H1 (cell line): Measurements from ENCODE around the gene RIMS1. TPM values are rescaled to one million over a fixed set of nuclear protein-coding genes. Genes with fewer than 3 reads are reported as not detected.

Source experiments
- CTCF ChIA-PET: fragments of 300-600 bp; sonication (Branson Sonifier 250); formaldehyde crosslinking; loops from one replicate; lab custom pipeline; 2021; ENCODE audit not compliant: partially characterized antibody; lab: Charles Lee
- POLR2A ChIA-PET: fragments of 300-600 bp; sonication (Branson Sonifier 250); formaldehyde crosslinking; loops from one replicate; lab custom pipeline; 2021; ENCODE audit warnings: inconsistent platforms; ENCODE audit not compliant: partially characterized antibody; lab: Charles Lee
- DNase-seq, 2 experiments: peaks; one replicate each; pipeline versions ENCODE4 v3.0.0 to v3.0.0-alpha.2; 2010 to 2022; ENCODE audit warnings: low spot score in 2 of 2, low read depth in 1 of 2, mixed read lengths in 1 of 2
- FAIRE-seq: peaks from 2 replicates; lab custom pipeline; 2011; peaks lifted over from hg19 to GRCh38; lab: Jason Lieb, UNC
- H2AFZ ChIP-seq: 2 replicates; pipeline ENCODE4 v1.8.1; 2012; ENCODE audit warnings: low read length, inconsistent platforms
- H2AK5ac ChIP-seq: 2 replicates; pipeline ENCODE4 v1.6.1; 2013; ENCODE audit warnings: low read depth, low read length
- H2BK120ac ChIP-seq: replicated peaks from 2 replicates; pipeline ENCODE3; 2013; ENCODE audit warnings: low read depth, low read length, inconsistent platforms
- H2BK12ac ChIP-seq: 2 replicates; pipeline ENCODE4 v1.6.1; 2013; ENCODE audit warnings: low read depth, low read length
- H2BK15ac ChIP-seq: 2 replicates; pipeline ENCODE4 v1.6.1; 2013; ENCODE audit warnings: low read length
- H2BK20ac ChIP-seq: 2 replicates; pipeline ENCODE4 v1.6.1; 2013; ENCODE audit warnings: low read length
- H2BK5ac ChIP-seq: 2 replicates; pipeline ENCODE4 v1.6.1; 2013; ENCODE audit warnings: low read depth, low read length
- H3K14ac ChIP-seq: 2 replicates; pipeline ENCODE4 v1.6.1; 2013; ENCODE audit warnings: inconsistent platforms; ENCODE audit not compliant: insufficient read length
- H3K18ac ChIP-seq: 2 replicates; pipeline ENCODE4 v1.6.1; 2013; ENCODE audit warnings: low read length; ENCODE audit errors: extremely low read depth
- H3K23ac ChIP-seq: 2 replicates; pipeline ENCODE4 v1.6.1; 2013; ENCODE audit warnings: inconsistent platforms; ENCODE audit not compliant: insufficient read length
- H3K23me2 ChIP-seq: 2 replicates; pipeline ENCODE4 v1.6.1; 2013; ENCODE audit warnings: low read depth, low read length
- H3K27ac ChIP-seq: 2 replicates; pipeline ENCODE4 v1.6.1; 2011; ENCODE audit warnings: low read depth, low read length, inconsistent platforms
- H3K27me3 ChIP-seq, 4 experiments: replicated peaks in 1 of 4; 1 replicate in 1 of 4; 2 replicates in 3 of 4; pipeline versions ENCODE4 v1.6.1 to v1.8.1; 2011 to 2013; ENCODE audit warnings: low read length in 3 of 4, mild to moderate bottlenecking in 3 of 4, inconsistent platforms in 2 of 4, mixed read lengths in 2 of 4, moderate library complexity in 1 of 4; ENCODE audit not compliant: control insufficient read depth in 3 of 4, insufficient read depth in 3 of 4; ENCODE audit errors: extremely low read depth in 1 of 4
- H3K36me3 ChIP-seq, 4 experiments: 2 replicates each; pipeline versions ENCODE4 v1.6.1 to v1.8.1; 2011 to 2013; ENCODE audit warnings: mild to moderate bottlenecking in 4 of 4, low read length in 3 of 4, moderate library complexity in 2 of 4, control low read depth in 1 of 4, inconsistent platforms in 1 of 4; ENCODE audit not compliant: insufficient read depth in 4 of 4, control insufficient read depth in 2 of 4
- H3K4ac ChIP-seq: replicated peaks from 2 replicates; pipeline ENCODE3; 2013; ENCODE audit warnings: low read length, low read depth, mixed read lengths, inconsistent platforms; ENCODE audit not compliant: insufficient read length
- H3K4me1 ChIP-seq, 4 experiments: replicated peaks in 1 of 4; 1 replicate in 1 of 4; 2 replicates in 3 of 4; pipeline versions ENCODE4 v1.6.1 to v1.8.1; 2011 to 2013; ENCODE audit warnings: low read length in 3 of 4, inconsistent platforms in 2 of 4, mixed read lengths in 1 of 4; ENCODE audit not compliant: insufficient read depth in 4 of 4, control insufficient read depth in 3 of 4
- H3K4me2 ChIP-seq, 2 experiments: 2 replicates each; pipeline versions ENCODE4 v1.6.1 to v1.8.1; 2011 to 2013; ENCODE audit warnings: low read depth in 2 of 2, low read length in 2 of 2, control low read depth in 1 of 2, inconsistent platforms in 1 of 2, mild to moderate bottlenecking in 1 of 2; ENCODE audit not compliant: insufficient read depth in 1 of 2
- H3K4me3 ChIP-seq, 4 experiments: fragments of 200-600, 300-600 bp in 1 of 4; sonication (generic), shearing (Covaris generic), sonication (Bioruptor Twin) in 1 of 4; 2 replicates each; pipeline versions ENCODE4 v1.5.1 to v1.8.1; 2011 to 2016; ENCODE audit warnings: low read length in 4 of 4, low read depth in 3 of 4, control low read depth in 2 of 4, inconsistent platforms in 2 of 4, mild to moderate bottlenecking in 2 of 4, mixed read lengths in 1 of 4, moderate library complexity in 1 of 4; ENCODE audit not compliant: insufficient read depth in 2 of 4; ENCODE audit errors: extremely low read depth in 1 of 4
- H3K56ac ChIP-seq: replicated peaks from 2 replicates; pipeline ENCODE3; 2013; ENCODE audit warnings: low read depth, mild to moderate bottlenecking, mixed read lengths, low read length, inconsistent platforms; ENCODE audit not compliant: insufficient read length
- H3K79me1 ChIP-seq: 2 replicates; pipeline ENCODE4 v1.6.1; 2013; ENCODE audit warnings: low read depth, low read length, control low read depth
- H3K79me2 ChIP-seq, 2 experiments: 2 replicates each; pipeline versions ENCODE4 v1.6.1 to v1.8.1; 2012 to 2013; ENCODE audit warnings: low read length in 2 of 2, mild to moderate bottlenecking in 2 of 2, inconsistent platforms in 1 of 2; ENCODE audit not compliant: insufficient read depth in 2 of 2, control insufficient read depth in 1 of 2
- H3K9ac ChIP-seq, 4 experiments: replicated peaks in 1 of 4; 1 replicate in 1 of 4; 2 replicates in 3 of 4; pipeline versions ENCODE4 v1.6.1 to v1.8.1; 2011 to 2013; ENCODE audit warnings: low read depth in 3 of 4, low read length in 3 of 4, control low read depth in 2 of 4, mild to moderate bottlenecking in 2 of 4, moderate library complexity in 2 of 4, inconsistent platforms in 1 of 4; ENCODE audit errors: extremely low read depth in 1 of 4
- H3K9me3 ChIP-seq, 2 experiments: 2 replicates each; pipeline versions ENCODE4 v1.6.1 to v1.8.1; 2012 to 2013; ENCODE audit warnings: mild to moderate bottlenecking in 2 of 2, moderate library complexity in 2 of 2, control low read depth in 1 of 2, inconsistent platforms in 1 of 2, low read depth in 1 of 2, low read length in 1 of 2, mixed read lengths in 1 of 2; ENCODE audit not compliant: insufficient read depth in 2 of 2
- H4K20me1 ChIP-seq, 2 experiments: replicated peaks in 1 of 2; 2 replicates each; pipeline versions ENCODE3 to v1.8.1; 2011 to 2013; ENCODE audit warnings: inconsistent platforms in 2 of 2, low read length in 2 of 2, mild to moderate bottlenecking in 1 of 2; ENCODE audit not compliant: insufficient read depth in 2 of 2, control insufficient read depth in 1 of 2
- H4K5ac ChIP-seq: 2 replicates; pipeline ENCODE4 v1.6.1; 2013; ENCODE audit warnings: low read length, low read depth, mixed read lengths, inconsistent platforms; ENCODE audit not compliant: insufficient read length
- H4K8ac ChIP-seq: 2 replicates; pipeline ENCODE4 v1.8.0; 2013; ENCODE audit warnings: mild to moderate bottlenecking, moderate library complexity, low read length, inconsistent platforms; ENCODE audit not compliant: insufficient read depth; ENCODE audit errors: extremely low read depth
- H4K91ac ChIP-seq: replicated peaks from 2 replicates; pipeline ENCODE3; 2013; ENCODE audit warnings: low read length, mixed read lengths, inconsistent platforms; ENCODE audit not compliant: insufficient read length
- BACH1 ChIP-seq: IDR thresholded peaks from 2 replicates; pipeline ENCODE4 v1.6.1; 2012; ENCODE audit warnings: low read length, improper control_type of control experiment
- BCL11A ChIP-seq, 2 experiments: IDR thresholded peaks; one replicate each; pipeline ENCODE4 v1.6.1; 2011; ENCODE audit warnings: low read depth in 2 of 2, low read length in 2 of 2, mild to moderate bottlenecking in 2 of 2
- CTCF ChIP-seq, 3 experiments: IDR thresholded peaks; 1 replicate in 2 of 3; 2 replicates in 1 of 3; pipeline versions ENCODE4 v1.5.1 to v1.6.1; 2011; ENCODE audit warnings: low read length in 3 of 3, mild to moderate bottlenecking in 3 of 3, inconsistent platforms in 2 of 3, low read depth in 1 of 3, moderate library complexity in 1 of 3; ENCODE audit not compliant: insufficient read depth in 1 of 3; ENCODE audit errors: control extremely low read depth in 1 of 3
- EZH2 ChIP-seq: fragments of 200-600 bp; sonication (generic); IDR thresholded peaks from 2 replicates; pipeline ENCODE4 v1.7.1; 2012; ENCODE audit warnings: low read depth, mild to moderate bottlenecking, moderate library complexity, low read length, inconsistent platforms; ENCODE audit not compliant: severe bottlenecking
- KDM4A ChIP-seq: IDR thresholded peaks from one replicate; pipeline ENCODE4 v1.7.1; 2012; ENCODE audit warnings: low read depth, mild to moderate bottlenecking, moderate library complexity, low read length, inconsistent platforms; ENCODE audit not compliant: severe bottlenecking
- NRF1 ChIP-seq: IDR thresholded peaks from 2 replicates; pipeline ENCODE4 v1.6.1; 2011; ENCODE audit warnings: mild to moderate bottlenecking, low read depth, low read length, improper control_type of control experiment
- POU5F1 ChIP-seq: IDR thresholded peaks from 2 replicates; pipeline ENCODE4 v1.6.1; 2011; ENCODE audit warnings: low read depth, mild to moderate bottlenecking, low read length, moderate library complexity
- RXRA ChIP-seq: IDR thresholded peaks from 2 replicates; pipeline ENCODE4 v1.6.1; 2011; ENCODE audit warnings: low read depth, mild to moderate bottlenecking, low read length, moderate library complexity; ENCODE audit not compliant: insufficient read depth
- SIRT6 ChIP-seq: IDR thresholded peaks from one replicate; pipeline ENCODE4 v1.7.1; 2012; ENCODE audit warnings: low read length, inconsistent platforms
- SP2 ChIP-seq: IDR thresholded peaks from 2 replicates; pipeline ENCODE4 v1.6.1; 2012; ENCODE audit warnings: mild to moderate bottlenecking, low read length, inconsistent platforms
- SP4 ChIP-seq: IDR thresholded peaks from 2 replicates; pipeline ENCODE4 v1.6.1; 2012; ENCODE audit warnings: low read length, inconsistent platforms
- SUZ12 ChIP-seq: fragments of 200-600 bp; sonication (generic); IDR thresholded peaks from 2 replicates; pipeline ENCODE4 v1.6.1; 2012; ENCODE audit warnings: mild to moderate bottlenecking, inconsistent platforms, low read length, moderate library complexity, mixed read lengths
- TEAD4 ChIP-seq: IDR thresholded peaks from 2 replicates; pipeline ENCODE4 v1.6.1; 2012; ENCODE audit warnings: low read depth, low read length, inconsistent platforms, mixed read lengths
- WGBS, 2 experiments: shearing (Covaris generic) in 1 of 2; methylation state at CpG; one replicate each; pipeline versions ENCODE4 v1.1.6 to v1.1.7; 2013 to 2015; ENCODE audit warnings: low lambda C conversion rate in 2 of 2, mixed read lengths in 2 of 2, inconsistent platforms in 1 of 2, low coverage in 1 of 2, missing lambda C conversion rate in 1 of 2; ENCODE audit not compliant: insufficient replicate concordance in 2 of 2, insufficient coverage in 1 of 2, insufficient read length in 1 of 2; ENCODE audit errors: extremely low coverage in 1 of 2, missing lambda C conversion rate in 1 of 2; 5-methylcytosine and 5-hydroxymethylcytosine counted together
- polyA plus RNA-seq, 7 experiments: library from polyadenylated mRNA; depleted of rRNA in 3 of 7; stranded (reverse) in 5 of 7; unstranded in 2 of 7; fragments of >200 nt in 5 of 7; fragments of 200-250 nt in 2 of 7; gene quantifications; 1 replicate in 5 of 7; 2 replicates in 1 of 7; 4 replicates in 1 of 7; pipeline versions ENCODE4 v1.2.1 to v1.2.3, GENCODE V29; 2011 to 2013; ENCODE audit warnings: missing spikeins in 2 of 7, mixed read lengths in 2 of 7
- total RNA-seq: library from RNA; stranded (reverse); fragmentation: NEBNext Ultra II Directional; extraction: Animal tissue kit (Norgen Biotek cat#: 25700); gene quantifications from 2 replicates; pipeline ENCODE4 v1.2.1, GENCODE V29; 2021

RIMS1 gene
- total and polyA plus RNA-seq, 2 of the 8 experiments (the other 6 are each of a cell fraction or from before 2014, with no cell fraction given), result 0.63 to 2.3 TPM

- Histone ChIP-seq H3K9me3 (peaks cover 5 to 6% of the 10 kb centered on the region in 2 experiments; a peak in 2 of 4 replicates), H3K79me1 (no peaks in the 10 kb centered on the region), H2BK15ac (no peak overlapping the region), H4K91ac (no peak overlapping the region), H2AK5ac (no peak overlapping the region), H3K4me1 (no peaks in the 10 kb centered on the region), H2BK5ac (no peak overlapping the region), H3K9ac (no peak overlapping the region), H4K20me1 (no peaks in the 10 kb centered on the region), H3K23me2 (no peaks in the 10 kb centered on the region), H3K4ac (no peak overlapping the region), H3K4me3 (no peak overlapping the region), H3K4me2 (no peak overlapping the region), H3K27me3 (no peaks in the 10 kb centered on the region), H3K23ac (no peak overlapping the region), H3K56ac (no peak overlapping the region), H3K14ac (no peak overlapping the region), H2AFZ (no peak overlapping the region), H3K27ac (no peak overlapping the region), H2BK20ac (no peak overlapping the region), H2BK12ac (no peak overlapping the region), H3K36me3 (no peaks in the 10 kb centered on the region), H4K8ac (no peak overlapping the region), H4K5ac (no peak overlapping the region), H3K79me2 (no peaks in the 10 kb centered on the region), H3K18ac (no peak overlapping the region), H2BK120ac (no peak overlapping the region)
- ChIA-PET POLR2A (no interaction called here), CTCF (no interaction called here)
- DNase-seq, result no peak
- FAIRE-seq, result no peak
- 85% methylated on average over 2 of the region's 2 CpGs; no CpG with 5 or more reads in 1 of the 2 experiments for whole genome bisulfite sequencing, 2 experiments
- no peak for TF ChIP-seq SUZ12
- TF ChIP-seq CTCF (IDR thresholded peaks at IDR 0.05; ENCODE audit: control extremely low read depth in 1 of 3, insufficient read depth in 1 of 3, low read depth in 1 of 3, low read length in 3 of 3), result no peak
- TF ChIP-seq POU5F1, result no peak
- TF ChIP-seq TEAD4, result no peak
- no peak for TF ChIP-seq KDM4A
- no peak for TF ChIP-seq BACH1
- TF ChIP-seq RXRA, result no peak
- no peak for TF ChIP-seq SIRT6
- TF ChIP-seq NRF1, result no peak
- no peak for TF ChIP-seq EZH2
- no peak for TF ChIP-seq SP4
- TF ChIP-seq BCL11A (IDR thresholded peaks at IDR 0.05; ENCODE audit: low read depth in 2 of 2, low read length in 2 of 2), result no peak
- no peak for TF ChIP-seq SP2
Observed at GRCh38 chr6:72130327-72130726, 244.0 kb downstream of the RIMS1 start.
